ENCODE measurements around the gene SENP7.
"Not testable (repeated sequence)": the region's sequence is repeated elsewhere in the genome, so short reads cannot be mapped to it uniquely, and the experiment has no call there.

SENP7 gene

DNA sequence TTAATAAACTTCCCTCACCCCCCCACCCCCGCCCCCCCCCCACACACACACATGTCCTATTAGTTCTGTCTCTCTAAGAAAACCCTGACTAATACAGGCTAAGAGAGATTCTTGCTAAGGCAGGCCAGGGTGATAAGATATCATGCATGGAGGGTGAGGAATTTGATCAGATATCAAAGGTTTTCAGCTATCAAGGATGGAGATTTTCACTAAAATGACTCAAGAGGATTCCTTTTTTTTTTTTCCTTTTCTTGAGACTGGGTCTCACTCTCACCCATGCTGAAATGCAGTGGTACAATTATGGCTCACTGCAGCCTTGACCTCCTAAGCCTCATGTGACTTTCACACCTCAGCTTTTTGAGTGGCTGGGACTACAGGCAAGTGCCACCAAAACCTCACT is 14.9 kb upstream of the SENP7 start:
- DNase-seq (ENCODE audit: low read depth), result no peak

DNA sequence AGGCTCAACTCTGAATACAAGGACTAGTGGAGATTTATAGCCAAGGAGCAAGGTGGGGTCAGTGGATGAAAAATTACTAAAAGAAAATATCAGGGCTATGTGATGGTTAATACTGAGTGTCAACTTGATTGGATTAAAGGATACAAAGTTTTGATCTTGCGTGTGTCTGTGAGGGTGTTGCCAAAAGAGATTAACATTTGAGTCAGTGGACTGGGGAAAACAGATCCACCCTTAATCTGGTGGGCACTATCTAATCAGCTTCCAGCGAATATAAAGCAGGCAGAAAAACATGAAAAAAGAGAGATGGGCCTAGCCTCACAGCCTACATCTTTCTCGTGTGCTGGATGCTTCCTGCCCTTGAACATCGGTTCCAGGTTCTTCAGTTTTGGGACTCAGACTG is 14.4 kb upstream of the SENP7 start:
- DNase-seq (ENCODE audit: low read depth), result no peak

- no peak for DNase-seq (ENCODE audit: low read depth)
These were observed 8.2 kb upstream of the SENP7 start for GRCh38 chr3:101521211-101521701.

DNA sequence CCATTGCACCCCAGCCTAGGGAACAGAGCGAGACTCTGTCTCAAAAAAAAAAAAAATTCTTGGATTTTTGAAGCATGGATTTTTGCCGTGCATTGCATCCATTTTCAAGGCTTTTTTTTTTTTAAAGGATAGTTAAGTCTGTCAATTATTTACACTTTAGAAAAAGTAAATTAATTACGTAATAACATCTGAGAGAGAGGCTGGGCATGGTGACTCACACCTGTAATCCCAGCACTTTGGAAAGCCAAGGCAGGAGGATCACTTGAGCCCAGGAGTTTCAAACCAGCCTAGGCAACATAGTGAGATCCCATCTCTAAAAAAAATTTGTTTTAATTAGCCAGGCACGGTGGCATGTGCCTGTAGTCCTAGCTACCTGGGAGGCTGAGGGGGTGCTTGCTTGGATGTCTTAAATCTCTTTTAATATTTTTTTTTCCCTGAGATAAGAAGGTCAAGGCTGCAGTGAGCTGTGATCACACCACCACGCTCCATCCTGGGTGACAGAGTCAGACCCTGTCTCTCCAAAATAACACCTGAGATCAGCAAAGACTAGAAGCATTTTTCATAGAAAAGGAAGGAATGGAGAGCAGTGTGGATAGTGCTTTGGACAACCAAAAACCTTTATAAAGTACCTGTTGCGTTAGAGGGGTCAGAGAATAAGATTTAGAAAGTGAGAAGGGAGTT is 6.8 kb upstream of the SENP7 start:
- no peak for DNase-seq (ENCODE audit: low read depth)

DNA sequence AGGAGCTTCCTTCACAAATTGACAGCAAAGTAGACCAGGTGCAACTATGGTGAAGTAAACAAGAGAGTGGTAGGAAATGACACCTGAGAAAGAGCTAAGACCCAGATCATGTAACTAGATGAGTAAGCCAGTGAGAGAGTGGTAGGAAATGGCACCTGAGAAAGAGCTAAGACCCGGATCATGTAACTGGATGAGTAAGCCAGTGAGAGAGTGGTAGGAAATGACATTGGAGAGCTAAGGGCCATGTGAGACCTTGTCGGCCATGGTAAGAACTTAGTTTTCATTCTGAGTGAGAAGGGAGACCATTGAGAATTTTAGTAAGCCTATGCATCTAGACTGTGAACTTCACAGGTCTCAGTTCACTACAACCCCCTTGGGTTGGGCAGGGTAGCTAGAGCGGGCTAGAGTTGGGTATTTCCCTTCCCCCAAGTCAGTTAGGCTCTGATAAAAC is 5.4 kb upstream of the SENP7 start:
- no peak for DNase-seq (ENCODE audit: low read depth)

DNA sequence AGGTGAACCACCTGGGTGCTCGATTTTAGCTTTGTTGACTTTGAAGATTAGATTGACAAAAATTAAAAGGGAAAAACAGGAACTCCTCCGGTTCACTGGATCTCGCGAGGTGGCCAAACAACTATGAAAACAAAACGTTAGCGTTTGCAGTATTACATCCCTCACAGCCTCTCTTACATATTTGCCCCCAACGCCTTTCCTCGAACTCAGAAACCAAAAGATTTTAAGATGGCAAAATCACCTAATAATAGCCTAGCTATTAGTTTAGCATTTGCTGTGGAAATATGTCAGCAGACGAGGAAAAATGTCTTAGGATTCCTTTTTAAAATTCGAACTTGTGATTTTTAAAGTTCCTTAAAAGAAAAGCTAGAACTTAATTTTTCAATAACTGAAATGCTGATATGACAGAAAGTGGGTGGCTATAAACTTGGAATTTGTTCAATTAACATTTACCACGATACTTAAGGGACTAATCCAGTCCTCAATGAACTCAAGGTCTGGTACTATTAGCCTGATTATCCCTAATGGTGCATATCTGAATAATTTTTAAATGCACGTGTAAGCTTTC is 491 bp upstream of the SENP7 start:
- DNase-seq (ENCODE audit: low read depth), result no peak

DNA sequence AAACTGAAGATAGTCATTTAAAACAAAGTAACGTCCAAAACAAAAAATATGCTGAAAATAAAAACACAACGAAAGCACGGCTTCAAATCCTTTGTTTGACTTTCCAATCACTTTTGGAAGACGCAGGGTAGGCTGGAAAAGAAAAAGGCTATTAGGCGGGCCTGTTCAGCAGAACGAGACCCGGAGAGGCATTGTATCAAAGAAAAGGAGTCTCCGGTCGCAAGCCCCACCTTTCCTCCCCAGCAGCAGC is 691 bp downstream of the SENP7 start:
- DNase-seq (ENCODE audit: low read depth), result no peak

GRCh38 chr3:101509811-101510210 is 3.2 kb downstream of the SENP7 start:
- DNase-seq (ENCODE audit: low read depth), result no peak

DNA sequence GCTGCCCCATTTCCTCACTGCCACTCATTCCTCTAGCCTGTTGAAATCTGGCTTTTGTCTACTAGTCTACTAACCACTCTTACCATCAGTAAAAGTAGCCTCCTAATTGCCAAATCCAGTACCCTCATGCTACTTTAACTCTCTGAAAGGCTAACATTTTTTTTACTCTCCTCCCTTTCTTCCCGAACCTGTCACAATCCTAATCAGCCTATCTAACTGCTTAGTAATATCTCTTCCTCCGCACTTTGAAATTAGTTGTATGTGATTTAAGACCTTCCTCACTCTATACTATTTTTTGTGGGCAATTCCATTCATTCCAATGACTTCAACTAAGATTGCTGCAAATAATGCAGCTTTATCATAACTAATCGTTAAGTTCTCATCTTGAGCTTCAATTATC is 3.7 kb downstream of the SENP7 start:
- DNase-seq (ENCODE audit: low read depth), result no peak

DNA sequence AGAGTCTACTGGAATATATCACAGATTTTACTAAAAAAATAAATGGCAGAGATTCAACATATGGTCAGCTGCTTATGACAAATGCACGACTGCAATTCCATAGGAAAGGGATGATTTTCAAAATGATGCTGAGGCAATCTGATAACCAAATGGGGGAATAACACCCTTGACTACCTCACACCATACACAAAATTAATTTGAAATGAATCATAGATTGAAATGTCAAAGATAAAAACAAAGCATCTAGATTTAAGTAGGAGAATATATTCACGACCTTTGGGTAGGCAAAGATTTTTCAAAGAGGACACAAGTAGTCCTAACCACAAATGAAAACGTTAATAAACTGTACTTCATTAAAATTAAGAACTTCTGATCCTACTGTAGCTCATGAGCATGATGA is 11.2 kb downstream of the SENP7 start:
- DNase-seq (ENCODE audit: low read depth), result no peak

- DNase-seq (ENCODE audit: low read depth), result no peak
These were observed 12.8 kb downstream of the SENP7 start for GRCh38 chr3:101500208-101500607.

DNA sequence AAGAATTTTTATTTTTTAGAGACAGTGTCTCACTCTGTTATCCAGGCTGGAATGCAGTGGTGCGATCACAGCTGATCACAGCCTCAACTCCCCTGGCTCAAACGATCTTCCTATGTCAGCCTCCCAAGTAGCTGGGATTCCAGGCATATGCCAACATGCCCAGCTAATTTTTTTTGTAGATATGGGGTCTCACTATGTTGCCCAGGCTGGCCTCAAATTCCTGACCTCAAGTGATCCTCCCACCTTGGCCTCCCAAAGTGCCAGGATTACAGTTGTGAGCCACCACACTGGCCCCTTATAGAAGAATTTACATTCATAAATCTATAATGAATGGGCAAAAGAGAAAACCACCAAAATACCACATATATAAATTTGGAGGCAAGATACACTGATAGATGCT is 15.2 kb downstream of the SENP7 start:
- no peak for DNase-seq (ENCODE audit: low read depth)

DNA sequence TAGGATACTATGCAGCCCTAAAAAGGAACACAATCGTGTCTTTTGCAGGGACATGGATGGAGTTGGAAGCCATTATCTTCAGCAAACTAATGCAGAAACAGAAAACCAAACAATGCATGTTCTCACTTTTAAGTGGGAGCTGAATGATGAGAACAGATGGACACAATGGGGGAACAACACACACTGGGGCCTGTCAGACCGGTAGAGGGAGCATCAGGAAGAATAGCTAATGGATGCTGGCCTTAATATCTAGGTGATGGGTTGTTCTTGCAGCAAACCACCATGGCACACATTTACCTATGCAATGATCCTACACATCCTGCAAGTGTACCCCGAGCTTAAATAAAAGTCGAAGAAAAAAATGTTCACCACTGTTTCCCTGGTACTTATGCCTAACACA is 17.5 kb downstream of the SENP7 start:
- no peak for DNase-seq (ENCODE audit: low read depth)

GRCh38 chr3:101484805-101485620 is 28.0 kb downstream of the SENP7 start:
- no peak for DNase-seq (ENCODE audit: low read depth)

- no peak for DNase-seq (ENCODE audit: low read depth)
These were observed 34.0 kb downstream of the SENP7 start for GRCh38 chr3:101478980-101479379.

GRCh38 chr3:101474841-101475552 is 38.0 kb downstream of the SENP7 start:
- DNase-seq (ENCODE audit: low read depth), result not testable (repeated sequence)

- not testable (repeated sequence) for DNase-seq (ENCODE audit: low read depth)
These were observed 44.3 kb downstream of the SENP7 start for GRCh38 chr3:101468676-101469075.

- DNase-seq (ENCODE audit: low read depth), result not testable (repeated sequence)
These were observed 45.7 kb downstream of the SENP7 start for GRCh38 chr3:101467310-101467663.

- no peak for DNase-seq (ENCODE audit: low read depth)
These were observed 46.3 kb downstream of the SENP7 start for GRCh38 chr3:101466465-101467309.

GRCh38 chr3:101464235-101464634 is 48.8 kb downstream of the SENP7 start:
- no peak for DNase-seq (ENCODE audit: low read depth)

- DNase-seq (ENCODE audit: low read depth), result no peak
These were observed 51.6 kb downstream of the SENP7 start for GRCh38 chr3:101461451-101461850.

GRCh38 chr3:101458387-101458786 is 54.6 kb downstream of the SENP7 start:
- no peak for DNase-seq (ENCODE audit: low read depth)
